OCI-LY3 (cell line): Measurements from ENCODE around the gene ASF1A.

Experiments
- EZH2phosphoT487 ChIP-seq: fragments of 200-600 bp; shearing (Covaris generic); IDR thresholded peaks from 2 replicates; pipeline ENCODE4 v1.6.1; 2018; ENCODE audit warnings: antibody characterized with exemption, mixed run types, low read depth
- TF ChIP-seq, protein P1 (sequence below): fragments of 200-600, 300-600 bp; sonication (generic); IDR thresholded peaks from 2 replicates; pipeline ENCODE4 v1.5.1; 2014; ENCODE audit warnings: antibody characterized with exemption, low read length, low read depth

DNA sequence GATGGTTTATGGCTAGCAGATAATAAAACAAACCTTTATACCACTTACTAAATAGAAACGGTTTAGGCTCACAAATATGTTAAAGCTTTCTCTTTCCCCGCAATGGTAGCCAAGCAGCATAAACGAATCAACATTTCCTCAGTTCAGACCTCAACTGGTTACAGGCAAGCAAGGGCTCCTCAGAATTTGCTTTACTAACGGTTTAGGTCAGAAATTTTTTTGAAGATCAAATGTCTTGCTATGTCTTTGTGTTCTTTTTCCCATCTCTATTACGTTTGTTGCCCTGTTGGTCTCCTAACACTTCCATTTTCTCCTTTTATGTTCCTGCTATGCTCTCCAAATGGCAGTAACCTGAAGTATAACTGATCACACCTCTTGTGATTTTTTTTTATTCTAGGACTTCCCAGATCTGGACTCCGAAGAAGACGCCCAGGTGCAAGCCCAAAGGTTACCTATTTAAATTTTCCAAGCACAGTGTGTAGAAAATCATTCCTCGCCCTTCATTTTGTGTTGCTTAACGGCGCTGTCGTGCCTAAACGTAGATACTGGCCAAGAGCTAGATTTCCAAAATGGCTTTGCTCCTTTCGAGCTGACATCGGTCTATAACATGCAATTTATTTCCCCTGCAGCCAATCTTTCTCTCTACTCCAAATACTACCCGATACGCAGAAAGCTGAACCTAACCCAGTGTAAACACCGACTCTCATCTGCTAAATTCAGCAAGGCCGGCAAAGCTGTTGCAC is 717 bp upstream of the ASF1A start:
- TF ChIP-seq, protein P1, sequence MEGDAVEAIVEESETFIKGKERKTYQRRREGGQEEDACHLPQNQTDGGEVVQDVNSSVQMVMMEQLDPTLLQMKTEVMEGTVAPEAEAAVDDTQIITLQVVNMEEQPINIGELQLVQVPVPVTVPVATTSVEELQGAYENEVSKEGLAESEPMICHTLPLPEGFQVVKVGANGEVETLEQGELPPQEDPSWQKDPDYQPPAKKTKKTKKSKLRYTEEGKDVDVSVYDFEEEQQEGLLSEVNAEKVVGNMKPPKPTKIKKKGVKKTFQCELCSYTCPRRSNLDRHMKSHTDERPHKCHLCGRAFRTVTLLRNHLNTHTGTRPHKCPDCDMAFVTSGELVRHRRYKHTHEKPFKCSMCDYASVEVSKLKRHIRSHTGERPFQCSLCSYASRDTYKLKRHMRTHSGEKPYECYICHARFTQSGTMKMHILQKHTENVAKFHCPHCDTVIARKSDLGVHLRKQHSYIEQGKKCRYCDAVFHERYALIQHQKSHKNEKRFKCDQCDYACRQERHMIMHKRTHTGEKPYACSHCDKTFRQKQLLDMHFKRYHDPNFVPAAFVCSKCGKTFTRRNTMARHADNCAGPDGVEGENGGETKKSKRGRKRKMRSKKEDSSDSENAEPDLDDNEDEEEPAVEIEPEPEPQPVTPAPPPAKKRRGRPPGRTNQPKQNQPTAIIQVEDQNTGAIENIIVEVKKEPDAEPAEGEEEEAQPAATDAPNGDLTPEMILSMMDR = no peak
- TF ChIP-seq EZH2phosphoT487 = no peak
